Measurements from ENCODE around the gene FBLN1.

Gene FBLN1

GRCh38 chr22:45650721-45651120, 148.0 kb downstream of the FBLN1 start:
- TF ChIP-seq INSM2 (tag by site-specific recombination; IDR thresholded peaks at IDR 0.05): no peak
- TF ChIP-seq REPIN1 (tag by site-specific recombination; IDR thresholded peaks at IDR 0.05; ENCODE audit: low read depth): no peak
- TF ChIP-seq ZNF510 (tag by site-specific recombination; IDR thresholded peaks at IDR 0.05; ENCODE audit: insufficient replicate concordance): no peak
- TF ChIP-seq KLF10 (tag by site-specific recombination; IDR thresholded peaks at IDR 0.05): no peak
- no peak for TF ChIP-seq ZNF398 (tag by site-specific recombination; IDR thresholded peaks at IDR 0.05)
- no peak for TF ChIP-seq ZNF335 (tag by site-specific recombination; conservative IDR thresholded peaks at IDR 0.05)
- TF ChIP-seq ZNF555 (tag by site-specific recombination; conservative IDR thresholded peaks at IDR 0.05): no peak
- TF ChIP-seq ZNF830 (tag by site-specific recombination; IDR thresholded peaks at IDR 0.05; ENCODE audit: low read depth): no peak
- TF ChIP-seq CTCF (tag by site-specific recombination; IDR thresholded peaks at IDR 0.05): no peak
- no peak for TF ChIP-seq ZNF112 (tag by site-specific recombination; IDR thresholded peaks at IDR 0.05)
- TF ChIP-seq KLF8 (tag by site-specific recombination; IDR thresholded peaks at IDR 0.05): no peak
- no peak for TF ChIP-seq ZNF37A (tag by site-specific recombination; IDR thresholded peaks at IDR 0.05)
- no peak for TF ChIP-seq ZBTB1 (tag by site-specific recombination; IDR thresholded peaks at IDR 0.05)
- no peak for TF ChIP-seq ZNF664 (tag by site-specific recombination; IDR thresholded peaks at IDR 0.05)
- Histone ChIP-seq H3K36me3 (ENCODE audit: control insufficient read depth in 2 of 2, insufficient read depth in 1 of 2, low read length in 2 of 2) (no peaks in the 10 kb centered on the region), H3K4me3 (ENCODE audit: low read depth, low read length) (no peak overlapping the region), H3K4me1 (ENCODE audit: control insufficient read depth, insufficient read depth, low read length) (no peaks in the 10 kb centered on the region), H3K9me3 (ENCODE audit: control insufficient read depth, insufficient read depth, low read depth, low read length) (no peaks in the 10 kb centered on the region), H3K27ac (ENCODE audit: extremely low read depth, low read depth, low read length) (no peak overlapping the region)
- ChIA-PET CTCF (interaction anchor here (0.7 to 1.0 kb wide), 3 partner anchors 344 to 548 kb away, joined by 3 read pairs; no protein-coding TSS in a partner anchor), POLR2A (no interaction called here)

Measured in HEK293 (cell line).